GM23338 (cell line): ENCODE data around the gene ALDOA. TPM values are rescaled to one million over a fixed set of nuclear protein-coding genes. Genes with fewer than 3 reads are reported as not detected.

Experiments used
- EZH2 ChIP-seq: fragments of 200-600 bp; sonication (generic); IDR thresholded peaks from one replicate; pipeline ENCODE4 v1.8.0; 2017; ENCODE audit warnings: antibody characterized with exemption, mild to moderate bottlenecking, low read depth; ENCODE audit not compliant: unreplicated experiment
- polyA plus RNA-seq: library from polyadenylated mRNA; unstranded; fragments of >200 nt; fragmentation: Nextera tagmentation; extraction: Ambion mirVana; gene quantifications from 2 replicates; pipeline ENCODE4 v1.2.1, GENCODE V29; 2016
- total RNA-seq: library from RNA; depleted of rRNA; stranded (reverse); fragments of >200 nt; shearing (Covaris generic); gene quantifications from 2 replicates; pipeline ENCODE4 v1.2.3, GENCODE V29; 2014; rRNA removed

ALDOA gene
- total and polyA plus RNA-seq, 2 experiments from 2014 or later = 1,054 to 1,306 TPM

GRCh38 chr16:30119428-30119827, 53.9 kb downstream of the ALDOA start (continued):
- no peak for TF ChIP-seq EZH2

Other genes with a start within 250 kb of the ALDOA start
- 59.7 and 67.6 TPM in 2 replicates for gene PAGR1, start 249.6 kb upstream of the ALDOA start, total RNA-seq
- 76.7 and 78.7 TPM in 2 replicates for gene PAGR1, start 249.6 kb upstream of the ALDOA start, polyA plus RNA-seq
- 2.6 and 3.7 TPM in 2 replicates for gene MVP, start 245.3 kb upstream of the ALDOA start, total RNA-seq
- 1.4 and 2.0 TPM in 2 replicates for gene MVP, start 245.3 kb upstream of the ALDOA start, polyA plus RNA-seq
- gene CDIPT, start 202.5 kb upstream of the ALDOA start, total RNA-seq = 60.0 and 78.1 TPM in 2 replicates
- 35.7 and 36.2 TPM in 2 replicates for gene CDIPT, start 202.5 kb upstream of the ALDOA start, polyA plus RNA-seq
- gene SEZ6L2, start 166.2 kb upstream of the ALDOA start, total RNA-seq = 55.8 and 71.9 TPM in 2 replicates
- gene SEZ6L2, start 166.2 kb upstream of the ALDOA start, polyA plus RNA-seq = 17.8 and 18.0 TPM in 2 replicates
- 11.3 and 20.6 TPM in 2 replicates for gene ASPHD1, start 165.3 kb upstream of the ALDOA start, total RNA-seq
- gene ASPHD1, start 165.3 kb upstream of the ALDOA start, polyA plus RNA-seq = 12.4 and 15.5 TPM in 2 replicates
- gene KCTD13, start 139.5 kb upstream of the ALDOA start, total RNA-seq = 8.9 and 12.2 TPM in 2 replicates
- 8.7 and 10.1 TPM in 2 replicates for gene KCTD13, start 139.5 kb upstream of the ALDOA start, polyA plus RNA-seq
- 39.2 and 50.0 TPM in 2 replicates for gene TMEM219, start 103.7 kb upstream of the ALDOA start, total RNA-seq
- gene TMEM219, start 103.7 kb upstream of the ALDOA start, polyA plus RNA-seq = 81.5 and 82.3 TPM in 2 replicates
- gene TAOK2, start 91.9 kb upstream of the ALDOA start, total RNA-seq = 36.5 and 45.2 TPM in 2 replicates
- 8.8 and 10.1 TPM in 2 replicates for gene TAOK2, start 91.9 kb upstream of the ALDOA start, polyA plus RNA-seq
- gene HIRIP3, start 70.1 kb upstream of the ALDOA start, total RNA-seq = 10.4 and 13.4 TPM in 2 replicates
- gene HIRIP3, start 70.1 kb upstream of the ALDOA start, polyA plus RNA-seq = 18.5 and 19.1 TPM in 2 replicates
- gene INO80E, start 69.5 kb upstream of the ALDOA start, total RNA-seq = 71.0 and 92.8 TPM in 2 replicates
- 66.0 and 66.2 TPM in 2 replicates for gene INO80E, start 69.5 kb upstream of the ALDOA start, polyA plus RNA-seq
- gene DOC2A, start 54.7 kb upstream of the ALDOA start, total RNA-seq = 7.5 and 10.0 TPM in 2 replicates
- 9.8 and 10.4 TPM in 2 replicates for gene DOC2A, start 54.7 kb upstream of the ALDOA start, polyA plus RNA-seq
- gene C16orf92, start 42.6 kb upstream of the ALDOA start, total RNA-seq = not detected in 2 replicates
- gene C16orf92, start 42.6 kb upstream of the ALDOA start, polyA plus RNA-seq = 0.34 and 0.56 TPM in 2 replicates
- gene TLCD3B, start 34.5 kb upstream of the ALDOA start, total RNA-seq = 28.2 and 37.4 TPM in 2 replicates
- gene TLCD3B, start 34.5 kb upstream of the ALDOA start, polyA plus RNA-seq = 14.2 and 16.3 TPM in 2 replicates
- 108 and 120 TPM in 2 replicates for gene PPP4C, start 10.2 kb downstream of the ALDOA start, total RNA-seq
- 169 and 170 TPM in 2 replicates for gene PPP4C, start 10.2 kb downstream of the ALDOA start, polyA plus RNA-seq
- gene TBX6, start 26.2 kb downstream of the ALDOA start, total RNA-seq = 1.1 and 2.3 TPM in 2 replicates
- 1.9 and 2.4 TPM in 2 replicates for gene TBX6, start 26.2 kb downstream of the ALDOA start, polyA plus RNA-seq
- gene YPEL3, start 30.5 kb downstream of the ALDOA start, total RNA-seq = 21.8 and 27.8 TPM in 2 replicates
- 81.7 and 86.1 TPM in 2 replicates for gene YPEL3, start 30.5 kb downstream of the ALDOA start, polyA plus RNA-seq
- 0.94 TPM in 1 of 2 replicates, not detected in the other for gene GDPD3, start 47.8 kb downstream of the ALDOA start, total RNA-seq
- 1.1 and 1.4 TPM in 2 replicates for gene GDPD3, start 47.8 kb downstream of the ALDOA start, polyA plus RNA-seq
- 14.5 and 22.4 TPM in 2 replicates for gene MAPK3, start 57.5 kb downstream of the ALDOA start, total RNA-seq
- 17.9 and 19.7 TPM in 2 replicates for gene MAPK3, start 57.5 kb downstream of the ALDOA start, polyA plus RNA-seq
- gene CORO1A, start 117.8 kb downstream of the ALDOA start, total RNA-seq = 17.9 and 23.5 TPM in 2 replicates
- 10.2 and 13.8 TPM in 2 replicates for gene CORO1A, start 117.8 kb downstream of the ALDOA start, polyA plus RNA-seq
- gene BOLA2B, start 127.9 kb downstream of the ALDOA start, total RNA-seq = 335 and 350 TPM in 2 replicates
- gene BOLA2B, start 127.9 kb downstream of the ALDOA start, polyA plus RNA-seq = 659 and 682 TPM in 2 replicates
- 27.3 and 29.5 TPM in 2 replicates for gene SLX1A, start 128.1 kb downstream of the ALDOA start, total RNA-seq
- gene SLX1A, start 128.1 kb downstream of the ALDOA start, polyA plus RNA-seq = 97.5 and 112 TPM in 2 replicates
- gene SULT1A3, start 133.5 kb downstream of the ALDOA start, total RNA-seq = 2.8 and 11.2 TPM in 2 replicates
- gene SULT1A3, start 133.5 kb downstream of the ALDOA start, polyA plus RNA-seq = 17.4 and 19.5 TPM in 2 replicates
- 2.2 and 7.6 TPM in 2 replicates for gene NPIPB13, start 182.7 kb downstream of the ALDOA start, total RNA-seq
- 5.7 and 7.5 TPM in 2 replicates for gene NPIPB13, start 182.7 kb downstream of the ALDOA start, polyA plus RNA-seq